ENCODE data around the gene MLYCD.

The MLYCD gene

DNA sequence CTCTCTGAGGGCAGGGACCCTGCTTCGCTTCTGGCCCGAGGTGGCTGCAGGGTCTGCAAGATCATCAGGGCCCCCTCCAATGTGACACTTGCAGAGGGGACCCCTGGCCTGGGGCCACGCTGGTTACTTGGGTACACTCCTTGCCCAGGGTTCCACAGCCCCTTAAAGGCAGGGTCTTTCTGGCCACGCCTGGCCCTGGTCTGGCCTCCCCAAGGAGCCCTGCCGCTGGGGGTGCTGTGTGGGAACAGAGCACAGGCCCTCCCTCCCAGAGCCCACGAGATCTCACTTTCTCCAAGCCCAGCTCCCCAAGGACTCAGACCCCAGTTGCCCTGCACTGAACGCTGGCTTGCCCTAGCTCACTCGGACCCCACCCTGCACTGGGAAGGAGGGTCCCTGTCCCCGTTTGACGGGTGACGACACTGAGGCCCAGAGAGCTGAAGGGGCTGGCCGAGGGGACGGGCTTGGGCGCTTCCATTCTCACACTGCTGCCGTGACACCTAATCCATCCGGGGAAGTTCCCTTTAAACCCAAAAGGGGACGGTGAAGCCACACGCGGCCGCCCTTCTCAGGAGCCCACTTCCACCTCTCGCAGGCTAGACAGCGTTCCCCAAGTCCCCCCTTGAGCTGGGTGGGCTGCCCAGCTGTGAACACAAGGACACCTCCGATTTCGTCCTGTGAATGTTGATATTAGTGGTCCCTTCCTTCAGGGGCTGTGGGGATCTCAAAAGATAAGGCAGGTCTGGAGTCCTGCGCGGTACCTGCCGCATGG is 27.2 kb downstream of the MLYCD start:
- no peak for DNase-seq (ENCODE audit: low spot score)

DNA sequence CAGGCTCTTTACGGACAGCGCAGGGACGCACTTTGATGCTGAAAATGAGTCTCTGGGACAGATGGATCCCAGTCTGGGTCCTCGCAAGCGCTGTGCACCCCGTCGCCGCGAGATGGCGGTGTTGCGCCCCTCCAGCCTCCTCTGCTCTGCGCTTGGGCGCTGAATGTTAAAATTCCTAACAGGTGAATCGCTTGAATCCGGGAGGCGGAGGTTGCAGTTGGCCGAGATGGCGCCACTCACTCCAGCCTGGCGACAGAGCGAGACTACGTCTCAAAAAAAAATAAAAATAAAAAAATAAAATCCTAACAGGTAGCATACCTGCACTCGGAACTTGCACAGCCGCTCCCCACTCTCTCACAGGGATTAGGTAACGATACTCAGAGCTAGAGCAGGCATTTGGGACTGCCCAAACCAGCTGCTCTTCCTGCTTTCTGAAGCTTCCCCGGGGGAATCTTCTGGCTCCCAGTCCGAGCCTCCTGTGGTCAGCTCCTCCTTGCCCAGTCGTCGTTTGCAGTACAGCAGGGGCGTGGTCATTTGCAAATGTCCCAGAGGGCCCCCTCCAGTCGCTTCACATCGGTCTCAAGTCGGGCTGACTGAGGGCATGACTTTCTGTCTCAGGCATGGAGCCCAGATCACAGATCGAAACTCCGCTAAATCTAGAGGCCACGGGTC is 27.9 kb downstream of the MLYCD start:
- DNase-seq (ENCODE audit: low spot score): peak; percentile 83

DNA sequence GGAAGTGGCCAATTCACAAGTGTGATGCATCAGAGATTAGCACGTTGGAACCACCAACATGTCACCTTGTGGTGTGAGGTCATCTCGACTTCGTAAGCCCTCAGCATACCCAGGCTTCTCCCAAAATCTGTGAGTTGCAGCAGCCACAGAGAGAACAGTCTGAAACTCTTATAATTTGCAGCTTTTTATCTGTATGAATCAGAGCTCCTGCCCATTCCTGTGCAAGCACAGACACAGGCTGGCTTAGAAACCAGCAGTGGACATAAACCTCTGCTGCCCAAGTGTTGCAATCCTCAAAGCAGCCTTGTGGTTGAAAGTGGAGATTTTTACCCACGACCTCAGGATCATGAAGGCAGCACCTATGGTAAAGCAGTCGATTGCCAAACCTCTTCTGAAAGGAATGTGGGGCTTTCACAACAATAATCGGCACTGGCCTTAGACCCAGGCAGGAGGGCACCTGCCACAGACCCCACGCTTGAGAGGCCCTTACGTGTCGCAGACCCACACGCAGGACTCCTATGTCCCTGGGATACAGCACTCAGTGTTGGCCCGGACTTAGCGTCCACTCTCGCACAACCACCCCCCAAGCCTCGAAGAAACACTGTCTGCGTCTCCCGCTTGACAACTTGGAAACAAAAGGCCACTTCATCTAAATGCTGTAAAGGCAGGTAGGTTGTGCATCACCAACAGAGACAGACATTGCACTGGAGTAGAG is 29.6 kb downstream of the MLYCD start:
- no peak for DNase-seq (ENCODE audit: low spot score)

DNA sequence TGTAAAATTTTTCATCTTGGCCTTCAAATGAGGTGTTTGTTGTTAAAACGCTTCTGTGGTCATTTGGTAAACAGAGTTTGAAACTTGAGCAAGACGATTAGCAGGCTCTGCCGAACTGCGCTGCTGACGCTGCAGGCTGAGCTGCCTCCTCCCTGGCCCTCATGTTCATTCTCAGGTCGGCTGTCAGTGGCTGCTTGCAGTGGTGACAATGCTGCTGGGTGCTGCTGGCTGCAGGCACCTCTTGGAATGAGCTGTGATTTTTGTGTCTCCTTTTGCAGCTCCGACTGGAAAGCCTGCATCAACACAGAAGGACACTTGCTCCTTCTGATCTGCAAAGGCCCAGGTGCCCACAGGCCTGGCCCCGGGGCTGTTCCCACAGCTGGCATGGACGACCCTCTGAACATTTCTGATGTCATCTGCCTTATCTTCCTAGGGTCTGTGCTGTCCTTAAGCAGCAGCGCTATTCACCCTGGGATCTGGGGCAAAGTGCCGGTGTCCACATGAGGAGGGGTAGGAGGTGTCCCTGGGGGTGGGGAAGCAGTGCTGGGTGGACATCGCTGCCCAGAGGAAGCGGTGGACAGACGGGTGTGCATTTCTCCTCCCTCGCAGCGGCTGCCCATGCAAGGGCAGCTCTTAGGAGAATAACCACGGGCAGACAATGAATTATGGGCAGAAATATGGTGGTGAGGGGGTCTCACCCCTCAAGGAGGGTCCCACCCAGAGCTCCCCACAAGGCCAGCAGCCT is 31.1 kb downstream of the MLYCD start:
- no peak for DNase-seq (ENCODE audit: low spot score)

DNA sequence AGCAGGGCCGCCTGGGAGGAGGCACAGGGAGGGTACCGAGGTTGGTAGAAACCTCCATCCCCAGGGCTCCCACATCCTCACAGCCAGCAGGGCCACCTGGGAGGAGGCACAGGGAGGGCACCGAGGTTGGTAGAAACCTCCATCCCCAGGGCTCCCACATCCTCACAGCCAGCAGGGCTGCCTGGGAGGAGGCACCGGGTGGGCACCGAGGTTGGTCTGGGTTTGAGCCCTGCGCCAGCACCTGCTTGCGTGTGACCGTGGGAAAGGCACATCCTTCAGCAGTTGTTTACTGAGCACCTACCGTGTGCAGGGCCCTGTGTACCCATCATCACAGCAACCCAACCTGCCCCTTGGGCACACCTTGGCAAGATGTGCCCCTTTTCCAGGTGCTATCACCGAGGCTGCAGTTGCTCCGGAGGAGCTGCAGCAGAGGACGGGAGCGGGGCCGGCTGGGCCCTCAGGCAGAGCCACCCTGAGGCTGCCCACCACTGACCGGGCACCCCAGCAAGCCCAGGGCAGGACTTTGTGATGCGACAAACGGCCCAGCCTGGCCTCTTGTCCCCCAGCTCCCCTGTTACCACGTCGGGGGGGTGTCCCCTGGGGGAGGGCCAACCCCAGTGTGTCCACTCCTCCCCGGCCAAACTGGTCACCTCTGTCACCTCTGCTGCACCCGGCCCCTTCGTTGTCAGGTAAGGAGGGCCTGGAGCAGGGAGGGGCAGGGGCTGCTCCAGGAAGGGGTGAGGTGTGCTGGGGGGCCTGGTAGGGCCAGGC is 32.0 kb downstream of the MLYCD start:
- no peak for DNase-seq (ENCODE audit: low spot score)

DNA sequence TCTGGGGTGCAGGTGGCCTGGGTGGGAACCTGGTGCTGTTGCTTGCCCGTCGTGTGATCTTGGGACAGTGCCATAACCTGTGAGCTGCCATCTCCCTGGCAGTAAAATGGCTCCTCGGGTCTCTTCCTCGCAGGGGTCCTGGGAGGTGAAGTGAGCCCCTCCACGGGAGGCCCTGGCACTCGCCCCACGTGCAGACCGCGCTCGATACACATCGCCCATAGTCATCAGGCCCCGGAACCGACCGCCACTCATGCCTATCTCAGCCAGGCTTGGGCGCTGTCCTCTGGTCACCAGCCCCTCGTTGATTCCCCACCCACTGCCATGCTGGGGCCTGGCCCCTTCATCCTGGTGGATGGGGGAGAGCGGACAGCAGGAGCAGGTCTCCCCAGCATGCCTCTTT is 32.6 kb downstream of the MLYCD start:
- no peak for DNase-seq (ENCODE audit: low spot score)

DNA sequence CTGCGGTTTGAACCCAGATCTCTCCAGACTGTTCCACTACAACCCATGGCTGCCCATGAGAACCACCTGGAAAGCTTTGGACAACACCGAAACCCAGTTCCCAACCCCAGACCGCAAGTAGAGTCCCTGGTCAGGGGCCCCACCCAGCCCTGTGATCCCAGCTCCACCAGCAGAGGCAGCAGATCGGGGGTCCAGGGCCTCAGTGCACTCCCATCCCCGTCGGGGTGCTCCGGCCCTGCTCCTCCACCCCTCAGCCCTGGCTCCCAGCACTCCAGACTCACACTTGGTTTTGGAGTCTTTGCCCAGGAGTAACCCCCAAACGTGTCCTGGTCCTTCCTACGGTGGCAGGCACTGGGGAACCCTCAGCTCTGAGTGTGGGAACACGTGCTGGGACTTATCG is 33.4 kb downstream of the MLYCD start:
- no peak for DNase-seq (ENCODE audit: low spot score)

DNA sequence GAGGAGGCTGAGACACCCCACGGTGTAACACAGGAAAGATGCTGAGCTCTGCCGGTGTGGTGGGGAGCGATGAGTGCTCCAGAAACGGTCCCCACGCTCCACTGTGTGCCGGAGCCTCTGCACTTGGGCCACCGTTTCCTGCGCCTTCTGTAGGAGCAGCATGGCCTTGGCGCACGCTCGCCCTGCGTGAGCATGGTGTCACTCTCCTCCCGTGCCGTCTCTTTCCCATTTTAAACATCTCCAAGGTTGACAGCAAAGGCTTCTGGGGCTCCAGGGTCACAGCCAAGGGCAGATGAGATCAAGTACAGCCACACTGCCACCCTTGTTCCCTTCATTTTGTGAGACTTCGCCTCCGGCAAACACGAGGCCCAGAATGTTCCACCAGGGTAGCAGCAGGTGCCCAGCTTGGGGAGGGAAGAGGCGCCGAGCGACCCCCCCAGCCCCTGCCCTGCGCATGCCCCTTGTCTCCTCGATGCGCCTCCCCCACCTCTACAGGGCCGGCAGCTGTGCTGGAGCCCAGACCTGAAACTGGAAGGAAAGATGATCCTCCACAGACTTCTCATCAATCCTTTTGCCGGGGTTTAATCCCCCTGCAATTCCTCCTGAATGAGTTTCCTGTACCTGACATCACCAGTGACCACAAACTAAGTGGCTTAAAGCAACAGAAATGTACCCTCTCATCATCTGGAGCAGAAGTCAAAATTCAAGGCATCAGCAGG is 34.2 kb downstream of the MLYCD start:
- no peak for DNase-seq (ENCODE audit: low spot score)

DNA sequence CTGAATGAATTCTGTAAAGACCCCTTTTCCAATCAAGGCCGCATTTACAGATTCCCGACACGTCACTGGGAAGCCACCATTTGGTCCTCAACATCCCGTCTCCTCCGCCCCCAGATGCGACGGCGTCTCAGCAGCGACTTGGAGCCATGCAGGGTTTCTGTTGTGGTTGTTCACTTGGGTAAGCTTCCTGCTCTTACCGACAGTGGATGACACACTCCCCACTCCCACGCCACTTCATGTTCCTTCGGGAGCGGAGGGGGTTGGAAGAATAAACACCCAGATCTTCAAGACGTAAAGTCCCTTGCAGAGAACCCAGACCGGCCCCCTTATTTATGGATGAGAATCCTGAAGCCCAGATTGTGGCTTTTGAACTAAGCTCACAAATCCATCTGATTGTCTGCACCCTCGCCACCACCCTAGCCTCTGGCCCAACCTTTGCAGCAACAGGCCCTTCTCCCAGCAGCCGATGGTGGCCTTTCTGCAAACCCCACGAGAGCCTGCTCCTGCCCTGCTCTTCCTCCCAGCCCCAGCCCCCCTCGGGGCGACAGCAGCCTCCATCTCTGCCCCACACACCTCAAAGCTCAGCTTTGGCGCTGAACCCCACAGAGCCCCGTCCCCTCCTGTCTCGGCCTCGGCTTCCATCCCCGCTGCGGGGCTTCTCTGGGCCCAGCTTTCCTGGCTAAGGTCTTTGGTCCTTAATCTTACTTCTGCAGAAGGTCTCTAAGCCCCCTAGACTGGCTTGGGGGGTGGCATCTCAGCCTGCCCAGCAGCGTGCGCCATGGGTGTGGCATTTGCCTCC is 35.2 kb downstream of the MLYCD start:
- no peak for DNase-seq (ENCODE audit: low spot score)

DNA sequence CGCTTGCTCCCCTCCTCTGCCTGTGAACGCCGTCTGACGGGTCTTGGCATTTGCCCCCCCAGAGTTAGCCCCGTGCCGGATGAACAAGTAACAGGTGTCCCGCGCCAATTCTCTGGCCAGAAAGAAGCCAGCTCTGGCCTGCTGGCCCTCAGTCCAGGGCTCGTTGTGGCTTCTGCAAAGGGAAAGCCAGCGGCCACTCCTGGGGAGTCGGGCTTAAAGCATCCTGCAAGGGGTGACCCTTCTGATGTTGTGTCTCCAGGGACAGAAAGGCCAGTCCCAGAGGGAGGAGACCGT is 35.7 kb downstream of the MLYCD start:
- no peak for DNase-seq (ENCODE audit: low spot score)

DNA sequence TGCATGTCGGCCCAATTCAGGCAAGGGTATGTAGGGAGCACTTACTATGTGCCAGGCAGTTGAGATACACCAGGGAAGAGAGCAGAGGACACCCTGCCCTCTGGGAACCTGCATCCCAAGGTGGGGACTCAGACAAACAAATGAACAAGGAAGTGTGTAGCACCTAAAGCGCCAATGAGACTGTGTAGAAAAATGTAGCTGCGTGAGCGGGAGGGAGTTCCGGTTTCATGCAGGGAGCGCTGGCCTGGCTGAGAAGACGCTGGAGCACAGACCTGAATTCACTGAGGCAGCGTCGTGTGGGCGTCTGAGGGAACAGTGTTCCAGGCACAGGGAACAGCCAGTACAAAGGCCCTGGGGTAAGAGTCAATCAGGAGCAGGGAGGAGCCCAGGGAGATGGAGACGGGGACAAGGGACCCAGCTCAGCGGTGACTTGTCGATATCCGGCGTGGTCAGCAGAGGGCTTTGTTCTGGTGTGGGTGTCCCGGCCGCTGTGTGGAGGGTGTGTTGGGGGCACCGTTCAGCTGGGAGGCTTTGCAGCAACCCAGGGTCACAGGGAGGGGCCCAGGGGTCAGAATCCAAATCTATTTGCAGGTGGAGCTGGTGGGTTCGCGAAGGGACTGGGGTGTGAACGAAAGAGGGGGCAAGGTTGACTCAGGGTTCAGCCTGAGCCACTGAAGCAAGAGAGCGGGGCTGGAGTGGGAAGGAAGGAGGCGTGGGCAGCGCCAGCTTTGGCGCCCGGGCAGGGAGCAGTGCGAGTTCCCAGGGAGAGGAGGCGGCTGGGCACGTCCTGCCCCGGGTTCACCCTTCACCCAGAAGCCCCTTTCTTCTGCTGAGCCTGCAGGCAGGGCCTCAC is 36.3 kb downstream of the MLYCD start:
- DNase-seq (ENCODE audit: low spot score): no peak

DNA sequence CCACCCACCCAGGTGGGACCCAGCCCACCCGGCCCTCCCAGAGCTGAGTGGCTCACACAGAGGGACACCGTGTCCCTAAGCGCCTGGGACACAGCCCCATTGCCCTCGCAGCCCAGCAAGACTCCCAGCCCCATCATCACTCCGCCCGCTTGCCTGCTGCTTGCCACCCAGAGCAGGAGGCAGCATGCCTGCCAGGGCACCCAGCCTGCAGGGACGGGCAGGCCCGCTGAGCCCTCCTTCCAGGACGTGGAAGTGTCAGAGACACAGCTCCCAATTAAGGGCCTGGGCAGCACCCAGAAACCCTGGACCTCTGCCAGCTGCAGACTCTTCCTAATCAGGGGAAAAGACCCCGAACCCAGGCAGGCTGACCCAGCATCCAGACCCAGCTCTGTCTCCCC is 36.9 kb downstream of the MLYCD start:
- DNase-seq (ENCODE audit: low spot score): no peak

DNA sequence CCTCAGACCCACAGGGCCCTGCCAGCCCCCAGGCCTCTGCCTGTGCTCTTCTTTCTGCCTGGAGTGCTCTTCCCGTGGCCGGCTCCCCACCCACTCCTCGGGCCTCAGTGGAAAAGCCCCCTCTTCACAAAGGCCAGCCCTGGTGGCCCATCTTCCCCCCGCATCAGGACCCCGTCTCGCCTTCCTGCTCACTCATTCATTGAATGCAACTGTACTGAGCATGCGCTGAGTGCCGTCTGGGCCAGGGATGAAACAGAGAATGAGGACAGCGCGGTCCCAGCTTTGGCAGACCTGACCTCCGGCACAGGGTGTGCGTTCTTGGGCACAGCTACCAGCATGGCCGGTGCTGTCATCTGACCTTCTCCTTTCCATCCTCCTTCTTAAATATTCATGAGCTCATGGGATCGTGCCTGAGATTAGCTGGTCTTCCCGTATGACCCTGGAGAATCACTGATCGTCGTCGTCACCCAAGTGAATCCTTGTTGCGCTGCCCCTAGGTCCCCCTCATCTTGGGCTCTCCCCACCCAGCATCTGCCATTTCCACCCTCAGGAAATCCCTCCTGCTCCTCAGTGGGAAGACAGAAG is 37.8 kb downstream of the MLYCD start:
- no peak for DNase-seq (ENCODE audit: low spot score)

DNA sequence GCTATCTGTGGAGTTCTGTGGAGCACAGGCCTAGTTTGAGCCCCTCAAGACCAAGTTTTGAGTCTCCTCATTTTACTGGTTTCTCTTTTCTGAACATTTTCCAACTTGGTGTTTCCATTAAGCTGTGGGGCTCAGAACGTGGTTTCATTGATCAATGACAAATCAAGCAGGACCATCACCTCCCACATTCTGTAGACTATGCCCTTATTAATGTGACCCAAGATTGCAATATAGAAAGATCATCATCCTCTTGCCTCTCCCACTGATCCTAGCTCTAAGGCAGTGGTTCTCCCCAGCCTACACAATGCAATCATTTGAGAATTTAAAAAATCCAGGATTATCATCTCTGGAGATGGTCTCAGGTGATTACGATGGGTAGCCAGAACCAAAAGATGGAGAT is 38.4 kb downstream of the MLYCD start:
- DNase-seq (ENCODE audit: low spot score): no peak

DNA sequence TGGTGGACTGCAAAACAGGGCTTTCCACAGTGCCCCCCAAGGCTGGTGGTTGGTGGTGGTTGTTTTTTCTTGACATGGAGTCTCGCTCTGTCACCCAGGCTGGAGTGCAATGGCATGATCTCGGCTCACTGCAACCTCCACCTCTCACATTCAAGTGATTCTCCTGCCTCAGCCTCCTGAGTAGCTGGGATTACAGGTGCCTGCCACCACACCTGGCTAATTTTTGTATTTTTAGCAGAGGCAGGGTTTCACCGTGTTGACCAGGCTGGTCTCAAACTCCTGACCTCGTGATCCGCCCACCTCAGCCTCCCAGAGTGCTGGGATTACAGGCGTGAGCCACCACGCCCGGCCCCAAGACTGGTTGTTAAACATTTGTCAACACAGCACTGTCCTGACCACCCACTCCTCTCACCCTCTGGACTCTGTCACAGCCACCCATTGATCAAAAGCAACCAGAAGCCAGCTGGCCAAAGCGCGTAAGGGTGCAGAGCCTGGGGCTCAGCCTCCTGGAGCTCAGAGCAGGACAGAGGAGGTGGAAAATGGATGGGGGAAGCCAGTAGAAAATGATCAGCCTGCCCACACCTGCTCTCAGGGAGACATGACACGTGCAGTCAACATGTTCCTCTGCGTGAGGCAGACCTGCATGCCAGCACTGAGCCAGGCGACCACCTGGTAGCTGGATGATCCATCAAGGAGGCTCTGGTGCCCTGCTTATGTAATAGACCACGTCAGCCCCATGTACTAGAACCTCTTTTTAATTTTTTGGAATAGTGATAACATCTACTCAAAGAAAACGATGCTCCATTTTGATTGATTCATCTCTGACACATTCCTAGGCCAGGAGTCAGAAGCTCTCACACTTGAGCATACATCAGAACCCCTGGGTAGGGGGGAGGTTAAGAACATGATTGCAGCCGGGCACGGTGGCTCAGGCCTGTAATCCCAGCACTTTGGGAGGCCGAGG is 39.3 kb downstream of the MLYCD start:
- no peak for DNase-seq (ENCODE audit: low spot score)

DNA sequence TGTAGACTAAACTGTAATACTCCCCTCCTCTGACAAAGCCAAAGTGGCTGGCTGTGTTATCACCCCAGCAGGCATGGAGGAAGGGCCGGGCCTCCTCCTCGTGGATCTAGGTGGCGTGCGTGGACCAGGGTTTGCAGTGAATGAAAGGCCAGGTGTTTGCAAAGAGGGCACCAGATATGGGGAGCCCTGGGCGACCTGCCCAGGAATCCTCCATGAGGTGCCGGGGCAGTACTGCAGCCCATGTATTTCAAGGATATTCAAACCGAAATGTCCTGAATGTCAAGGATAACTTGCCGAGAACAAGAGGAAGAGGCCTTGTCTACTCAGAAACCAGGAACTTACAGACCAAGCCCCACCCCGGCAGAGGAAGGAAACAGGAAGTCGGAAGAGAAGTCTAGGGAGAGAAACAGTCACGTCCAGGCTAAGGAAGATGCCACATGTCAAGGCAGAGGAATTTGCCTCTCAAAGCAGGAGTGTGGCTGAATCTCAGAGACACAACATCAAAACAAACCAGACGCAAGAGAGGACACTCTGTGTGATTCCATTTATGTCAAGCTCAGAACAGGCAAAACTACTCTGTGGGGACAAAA is 40.4 kb downstream of the MLYCD start:
- DNase-seq (ENCODE audit: low spot score): no peak

DNA sequence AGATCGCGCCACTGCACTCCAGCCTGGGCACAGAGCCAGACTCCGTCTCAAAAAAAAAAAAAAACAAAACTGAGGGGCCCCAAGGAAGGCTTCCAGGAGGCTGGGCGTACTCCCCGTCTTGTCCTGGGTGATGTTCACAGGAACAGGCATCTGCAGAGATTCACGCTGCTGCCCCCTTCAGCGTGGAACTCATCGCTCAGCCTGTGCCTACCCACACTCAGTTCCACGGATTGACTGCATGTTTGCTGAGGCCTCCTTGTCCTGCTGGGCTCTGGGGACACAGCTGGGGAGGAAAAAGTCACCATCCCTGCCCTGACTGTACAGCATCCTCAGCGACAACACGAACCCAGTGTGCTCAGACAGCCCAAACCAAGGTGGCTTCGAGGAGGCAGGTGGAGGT is 41.2 kb downstream of the MLYCD start:
- no peak for DNase-seq (ENCODE audit: low spot score)

Measured in SW480 (cell line).